Measurements from ENCODE around the gene RASA3. TPM values are rescaled to one million over a fixed set of nuclear protein-coding genes. Genes with fewer than 3 reads are reported as not detected.

RASA3 gene
- total RNA-seq, 1 donor from 2014 or later: 17.3 TPM

GRCh38 chr13:114031631-114032030, 100.8 kb downstream of the RASA3 start:
- no peak overlapping the region for H3K27ac ChIP-seq
- H3K9me3 ChIP-seq: no peaks in the 10 kb centered on the region
- no peaks in the 10 kb centered on the region for H3K27me3 ChIP-seq
- TF ChIP-seq CTCF (IDR thresholded peaks at IDR 0.05): no peak
- H3K4me1 ChIP-seq: peaks cover 36% of the 10 kb centered on the region
- intact Hi-C loops (cut with DNase I): no loop called here
- ATAC-seq (no peak), DNase-seq (no peak)
- peaks cover 3% of the 10 kb centered on the region for H3K36me3 ChIP-seq
- H3K4me3 ChIP-seq: no peak overlapping the region

- no peak overlapping the region for H3K4me3 ChIP-seq
- peaks cover 6% of the 10 kb centered on the region for H3K36me3 ChIP-seq
- intact Hi-C loops (cut with DNase I): no loop called here
- peaks cover 40% of the 10 kb centered on the region for H3K4me1 ChIP-seq
- no peak for TF ChIP-seq CTCF (IDR thresholded peaks at IDR 0.05)
- H3K9me3 ChIP-seq: no peaks in the 10 kb centered on the region
- no peak overlapping the region for H3K27ac ChIP-seq
- ATAC-seq: no peak
- H3K27me3 ChIP-seq: no peaks in the 10 kb centered on the region
- DNase-seq: no peak
Observed at GRCh38 chr13:114030666-114031610, 101.5 kb downstream of the RASA3 start.

GRCh38 chr13:114029866-114030625, 102.4 kb downstream of the RASA3 start:
- no peaks in the 10 kb centered on the region for H3K9me3 ChIP-seq
- no peak overlapping the region for H3K27ac ChIP-seq
- DNase-seq (no peak), ATAC-seq (no peak)
- H3K27me3 ChIP-seq: no peaks in the 10 kb centered on the region
- intact Hi-C loops (cut with DNase I): no loop called here
- no peak overlapping the region for H3K4me3 ChIP-seq
- peaks cover 6% of the 10 kb centered on the region for H3K36me3 ChIP-seq
- H3K4me1 ChIP-seq: peaks cover 39% of the 10 kb centered on the region
- no peak for TF ChIP-seq CTCF (IDR thresholded peaks at IDR 0.05)

- no peaks in the 10 kb centered on the region for H3K9me3 ChIP-seq
- no peak overlapping the region for H3K27ac ChIP-seq
- intact Hi-C loops (cut with DNase I): no loop called here
- no peak for TF ChIP-seq CTCF (IDR thresholded peaks at IDR 0.05)
- peaks cover 13% of the 10 kb centered on the region for H3K36me3 ChIP-seq
- H3K4me1 ChIP-seq: peaks cover 30% of the 10 kb centered on the region
- H3K27me3 ChIP-seq: no peaks in the 10 kb centered on the region
- H3K4me3 ChIP-seq: no peak overlapping the region
- no peak for DNase-seq
- no peak for ATAC-seq
Observed at GRCh38 chr13:114027826-114028225, 104.6 kb downstream of the RASA3 start.

- Histone ChIP-seq H3K4me3 (no peak overlapping the region), H3K9me3 (no peaks in the 10 kb centered on the region), H3K27ac (peak overlapping the region; percentile 58), H3K4me1 (peaks cover 28% of the 10 kb centered on the region), H3K36me3 (peaks cover 17% of the 10 kb centered on the region), H3K27me3 (no peaks in the 10 kb centered on the region)
- intact Hi-C loops (cut with DNase I): no loop called here
- no peak for TF ChIP-seq CTCF (IDR thresholded peaks at IDR 0.05)
- ATAC-seq (no peak), DNase-seq (no peak)
Observed at GRCh38 chr13:114027046-114027715, 105.2 kb downstream of the RASA3 start.

Data from upper lobe of right lung (tissue), 1 donor.